ENCODE data around the gene IPO11.

DNA sequence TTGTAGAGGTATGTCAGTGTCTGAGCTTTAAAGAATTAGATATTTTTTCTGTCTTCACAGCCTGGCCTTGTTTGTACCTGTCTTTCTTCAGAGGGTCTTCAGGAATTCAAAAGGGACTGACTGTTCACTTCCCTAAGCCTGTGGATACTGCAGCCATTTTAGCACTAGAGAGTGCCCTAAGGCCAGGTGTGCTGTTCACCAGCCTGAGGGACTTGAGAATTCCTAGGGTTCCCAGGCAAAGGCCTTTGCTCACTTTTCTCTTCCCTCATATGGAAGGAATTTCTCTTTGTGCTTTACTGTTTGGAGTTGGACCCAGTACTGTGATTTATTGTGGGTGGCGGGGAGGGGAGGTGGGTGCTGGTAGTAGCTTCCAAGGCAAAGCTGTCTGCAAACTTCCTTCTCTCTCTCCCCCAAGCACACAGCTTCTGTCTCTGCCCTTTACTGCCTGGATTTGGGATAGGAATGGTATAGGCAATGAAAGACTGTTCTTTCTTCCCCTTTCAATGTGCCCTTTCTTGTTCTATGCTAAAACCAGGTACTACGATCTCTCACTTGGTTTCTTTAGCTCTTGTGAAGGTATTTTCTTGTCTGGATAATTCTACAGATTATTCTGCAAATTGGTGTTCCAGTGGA lies 156.4 kb downstream of the IPO11 start:
- TF ChIP-seq, protein P1, sequence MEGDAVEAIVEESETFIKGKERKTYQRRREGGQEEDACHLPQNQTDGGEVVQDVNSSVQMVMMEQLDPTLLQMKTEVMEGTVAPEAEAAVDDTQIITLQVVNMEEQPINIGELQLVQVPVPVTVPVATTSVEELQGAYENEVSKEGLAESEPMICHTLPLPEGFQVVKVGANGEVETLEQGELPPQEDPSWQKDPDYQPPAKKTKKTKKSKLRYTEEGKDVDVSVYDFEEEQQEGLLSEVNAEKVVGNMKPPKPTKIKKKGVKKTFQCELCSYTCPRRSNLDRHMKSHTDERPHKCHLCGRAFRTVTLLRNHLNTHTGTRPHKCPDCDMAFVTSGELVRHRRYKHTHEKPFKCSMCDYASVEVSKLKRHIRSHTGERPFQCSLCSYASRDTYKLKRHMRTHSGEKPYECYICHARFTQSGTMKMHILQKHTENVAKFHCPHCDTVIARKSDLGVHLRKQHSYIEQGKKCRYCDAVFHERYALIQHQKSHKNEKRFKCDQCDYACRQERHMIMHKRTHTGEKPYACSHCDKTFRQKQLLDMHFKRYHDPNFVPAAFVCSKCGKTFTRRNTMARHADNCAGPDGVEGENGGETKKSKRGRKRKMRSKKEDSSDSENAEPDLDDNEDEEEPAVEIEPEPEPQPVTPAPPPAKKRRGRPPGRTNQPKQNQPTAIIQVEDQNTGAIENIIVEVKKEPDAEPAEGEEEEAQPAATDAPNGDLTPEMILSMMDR (IDR thresholded peaks at IDR 0.05; ENCODE audit: insufficient read depth, low read length, poor library complexity, severe bottlenecking) = no peak
- TF ChIP-seq EZH2phosphoT487 (conservative IDR thresholded peaks at IDR 0.05; ENCODE audit: low read length) = no peak
